Neural cell (in vitro differentiated cells): ENCODE data around the gene UCP3.

Experiments used
- EP300 ChIP-seq: fragments of 450-650 bp; conservative IDR thresholded peaks from 2 replicates; pipeline ENCODE4 v1.6.1; 2014; ENCODE audit warnings: antibody characterized with exemption, mild to moderate bottlenecking, moderate library complexity; ENCODE audit not compliant: poor library complexity, severe bottlenecking
- EZH2 ChIP-seq: fragments of 200-600, 300-800 bp; shearing (Covaris generic), sonication (generic); IDR thresholded peaks from 2 replicates; pipeline ENCODE4 v1.6.1; 2014; ENCODE audit warnings: antibody characterized with exemption, low read length, borderline replicate concordance, mild to moderate bottlenecking; ENCODE audit not compliant: insufficient read depth, poor library complexity, severe bottlenecking
- MXI1 ChIP-seq: fragments of 450-650 bp; conservative IDR thresholded peaks from 2 replicates; pipeline ENCODE4 v1.6.1; 2014; ENCODE audit warnings: antibody characterized with exemption, mild to moderate bottlenecking; ENCODE audit not compliant: poor library complexity, severe bottlenecking
- POLR2AphosphoS5 ChIP-seq: IDR thresholded peaks from 2 replicates; pipeline ENCODE4 v1.6.1; 2012
- RAD21 ChIP-seq: fragments of 450-650 bp; conservative IDR thresholded peaks from 2 replicates; pipeline ENCODE4 v1.6.1; 2014; ENCODE audit warnings: antibody characterized with exemption, mild to moderate bottlenecking, moderate library complexity
- SMC3 ChIP-seq: fragments of 450-650 bp; conservative IDR thresholded peaks from 2 replicates; pipeline ENCODE4 v1.6.1; 2014; ENCODE audit warnings: antibody characterized with exemption, mild to moderate bottlenecking, moderate library complexity; ENCODE audit not compliant: poor library complexity
- TAF1 ChIP-seq: IDR thresholded peaks from 2 replicates; pipeline ENCODE4 v1.6.1; 2012; ENCODE audit warnings: low read depth
- TF ChIP-seq, protein P1 (sequence below): fragments of 450-650 bp; IDR thresholded peaks from 2 replicates; pipeline ENCODE4 v1.5.1; 2014; ENCODE audit warnings: antibody characterized with exemption, mild to moderate bottlenecking, moderate library complexity; ENCODE audit not compliant: poor library complexity, severe bottlenecking

DNA sequence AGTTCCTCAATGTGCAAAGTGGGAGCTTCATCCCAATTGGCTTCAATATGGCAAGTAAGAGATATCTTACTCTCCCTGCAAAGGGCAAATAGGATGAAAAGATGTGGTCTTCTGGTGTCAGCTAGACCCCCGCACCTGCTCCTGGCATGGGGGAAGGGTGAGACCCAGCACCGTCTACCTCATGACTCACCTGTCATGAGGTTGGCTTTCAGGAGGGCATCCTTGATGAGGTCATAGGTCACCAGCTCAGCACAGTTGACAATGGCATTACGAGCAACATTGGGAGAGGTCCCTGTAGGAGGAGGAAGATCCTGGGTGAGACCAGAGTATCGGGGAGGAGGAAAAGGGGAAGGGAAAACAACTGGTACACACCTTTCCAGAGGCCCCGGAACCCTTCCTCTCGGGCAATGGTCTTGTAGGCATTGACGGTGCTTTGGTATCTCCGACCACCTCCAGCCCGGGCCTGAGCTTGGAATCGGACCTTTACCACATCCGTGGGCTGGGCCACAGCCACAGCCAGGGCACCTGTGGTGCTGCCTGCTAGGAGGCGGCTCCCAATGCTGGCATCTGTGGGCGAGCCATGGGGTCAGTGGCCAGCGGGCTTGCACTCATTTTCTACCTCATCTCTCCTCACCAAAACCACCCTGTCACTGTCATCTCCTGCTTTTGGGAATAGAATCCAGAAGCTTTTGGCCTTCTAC lies 32.3 kb downstream of the UCP3 start:
- TF ChIP-seq, protein P1, sequence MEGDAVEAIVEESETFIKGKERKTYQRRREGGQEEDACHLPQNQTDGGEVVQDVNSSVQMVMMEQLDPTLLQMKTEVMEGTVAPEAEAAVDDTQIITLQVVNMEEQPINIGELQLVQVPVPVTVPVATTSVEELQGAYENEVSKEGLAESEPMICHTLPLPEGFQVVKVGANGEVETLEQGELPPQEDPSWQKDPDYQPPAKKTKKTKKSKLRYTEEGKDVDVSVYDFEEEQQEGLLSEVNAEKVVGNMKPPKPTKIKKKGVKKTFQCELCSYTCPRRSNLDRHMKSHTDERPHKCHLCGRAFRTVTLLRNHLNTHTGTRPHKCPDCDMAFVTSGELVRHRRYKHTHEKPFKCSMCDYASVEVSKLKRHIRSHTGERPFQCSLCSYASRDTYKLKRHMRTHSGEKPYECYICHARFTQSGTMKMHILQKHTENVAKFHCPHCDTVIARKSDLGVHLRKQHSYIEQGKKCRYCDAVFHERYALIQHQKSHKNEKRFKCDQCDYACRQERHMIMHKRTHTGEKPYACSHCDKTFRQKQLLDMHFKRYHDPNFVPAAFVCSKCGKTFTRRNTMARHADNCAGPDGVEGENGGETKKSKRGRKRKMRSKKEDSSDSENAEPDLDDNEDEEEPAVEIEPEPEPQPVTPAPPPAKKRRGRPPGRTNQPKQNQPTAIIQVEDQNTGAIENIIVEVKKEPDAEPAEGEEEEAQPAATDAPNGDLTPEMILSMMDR = no peak
- TF ChIP-seq POLR2AphosphoS5 = no peak
- TF ChIP-seq RAD21 = no peak
- TF ChIP-seq EP300 = no peak
- no peak for TF ChIP-seq MXI1
- no peak for TF ChIP-seq EZH2
- no peak for TF ChIP-seq TAF1
- no peak for TF ChIP-seq SMC3
